Peyer's patch (tissue), 4 donors: ENCODE results near the gene NPAS4.

Experiments
- POLR2A ChIP-seq, 2 donors: fragments of 450-650 bp; IDR thresholded peaks; one replicate each; pipeline ENCODE4 v1.5.1; 2017; ENCODE audit warnings: antibody characterized with exemption in 2 of 2, mild to moderate bottlenecking in 2 of 2, moderate library complexity in 2 of 2
- TF ChIP-seq, protein P1 (sequence below), 6 experiments: fragments of 450-650 bp in 4 of 6; fragments of 200-600 bp in 2 of 6; sonication (generic) in 1 of 6; IDR thresholded peaks; one replicate each; pipeline ENCODE4 v1.5.1; 2017 to 2019; ENCODE audit warnings: antibody characterized with exemption in 6 of 6, mild to moderate bottlenecking in 3 of 6, moderate library complexity in 1 of 6

DNA sequence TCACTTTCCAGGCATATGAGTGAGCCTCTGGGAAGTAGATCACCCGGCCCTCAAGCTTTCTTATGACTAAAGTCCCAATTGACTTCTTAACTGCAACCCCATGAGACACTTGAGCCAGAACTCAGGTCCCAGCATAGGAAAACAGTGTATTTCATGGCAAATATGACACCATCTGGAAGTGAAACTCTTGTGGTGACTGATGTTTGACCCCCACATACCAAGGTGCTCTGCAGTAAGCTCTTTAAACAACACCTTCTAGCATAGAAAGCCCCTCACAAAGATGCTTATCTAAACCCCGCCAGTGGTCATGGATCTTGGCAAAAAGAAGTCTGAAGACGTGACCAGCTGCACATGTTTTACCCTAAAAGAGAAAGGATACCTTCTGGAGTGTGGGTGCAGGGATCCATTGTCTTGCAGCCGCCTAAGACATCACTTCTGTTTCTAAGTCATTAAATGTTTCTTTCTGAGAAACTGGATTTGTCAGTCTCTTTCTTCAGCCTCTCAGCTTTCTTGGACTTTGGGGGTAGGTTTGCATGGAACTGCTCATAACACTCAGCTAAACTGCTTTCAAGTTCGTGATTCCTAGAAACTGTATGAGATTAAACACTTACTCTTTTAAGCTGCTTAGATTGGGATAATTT, 38.4 kb downstream of the NPAS4 start:
- TF ChIP-seq, protein P1, sequence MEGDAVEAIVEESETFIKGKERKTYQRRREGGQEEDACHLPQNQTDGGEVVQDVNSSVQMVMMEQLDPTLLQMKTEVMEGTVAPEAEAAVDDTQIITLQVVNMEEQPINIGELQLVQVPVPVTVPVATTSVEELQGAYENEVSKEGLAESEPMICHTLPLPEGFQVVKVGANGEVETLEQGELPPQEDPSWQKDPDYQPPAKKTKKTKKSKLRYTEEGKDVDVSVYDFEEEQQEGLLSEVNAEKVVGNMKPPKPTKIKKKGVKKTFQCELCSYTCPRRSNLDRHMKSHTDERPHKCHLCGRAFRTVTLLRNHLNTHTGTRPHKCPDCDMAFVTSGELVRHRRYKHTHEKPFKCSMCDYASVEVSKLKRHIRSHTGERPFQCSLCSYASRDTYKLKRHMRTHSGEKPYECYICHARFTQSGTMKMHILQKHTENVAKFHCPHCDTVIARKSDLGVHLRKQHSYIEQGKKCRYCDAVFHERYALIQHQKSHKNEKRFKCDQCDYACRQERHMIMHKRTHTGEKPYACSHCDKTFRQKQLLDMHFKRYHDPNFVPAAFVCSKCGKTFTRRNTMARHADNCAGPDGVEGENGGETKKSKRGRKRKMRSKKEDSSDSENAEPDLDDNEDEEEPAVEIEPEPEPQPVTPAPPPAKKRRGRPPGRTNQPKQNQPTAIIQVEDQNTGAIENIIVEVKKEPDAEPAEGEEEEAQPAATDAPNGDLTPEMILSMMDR (IDR thresholded peaks at IDR 0.05): no peak
- no peak for TF ChIP-seq POLR2A (IDR thresholded peaks at IDR 0.05)
